ENCODE data around the gene EYA2.
"Not testable (repeated sequence)": the region's sequence is repeated elsewhere in the genome, so short reads cannot be mapped to it uniquely, and the experiment has no call there.

The EYA2 gene

GRCh38 chr20:46955601-46956556 lies 61.2 kb downstream of the EYA2 start:
- Histone ChIP-seq H3K27ac (ENCODE audit: low read depth, low read length) (no peak overlapping the region), H3K9me3 (ENCODE audit: control insufficient read depth, insufficient read depth, low read length) (no peaks in the 10 kb centered on the region), H3K4me3 (ENCODE audit: low read depth, low read length) (no peak overlapping the region), H3K9ac (ENCODE audit: low read depth, low read length) (no peak overlapping the region), H3K4me1 (ENCODE audit: control insufficient read depth, insufficient read depth, low read length) (0 out of 2 replicates have a peak, but pooled peaks cover 5% of the 10 kb centered on the region), H3K36me3 (ENCODE audit: control insufficient read depth, insufficient read depth, low read length) (no peaks in the 10 kb centered on the region), H3K27me3 (ENCODE audit: control insufficient read depth, insufficient read depth, low read length) (no peaks in the 10 kb centered on the region)

GRCh38 chr20:46959081-46959692 lies 64.5 kb downstream of the EYA2 start:
- H3K27ac ChIP-seq (ENCODE audit: low read depth, low read length), result no peak overlapping the region
- H3K4me3 ChIP-seq (ENCODE audit: low read depth, low read length), result no peak overlapping the region
- H3K27me3 ChIP-seq (ENCODE audit: control insufficient read depth, insufficient read depth, low read length), result no peaks in the 10 kb centered on the region
- no peaks in the 10 kb centered on the region for H3K9me3 ChIP-seq (ENCODE audit: control insufficient read depth, insufficient read depth, low read length)
- H3K4me1 ChIP-seq (ENCODE audit: control insufficient read depth, insufficient read depth, low read length), result no peaks in the 10 kb centered on the region
- H3K9ac ChIP-seq (ENCODE audit: low read depth, low read length), result no peak overlapping the region
- no peaks in the 10 kb centered on the region for H3K36me3 ChIP-seq (ENCODE audit: control insufficient read depth, insufficient read depth, low read length)

- no peak overlapping the region for H3K4me3 ChIP-seq (ENCODE audit: low read depth, low read length)
- H3K9ac ChIP-seq (ENCODE audit: low read depth, low read length), result no peak overlapping the region
- H3K9me3 ChIP-seq (ENCODE audit: control insufficient read depth, insufficient read depth, low read length), result no peaks in the 10 kb centered on the region
- H3K4me1 ChIP-seq (ENCODE audit: control insufficient read depth, insufficient read depth, low read length), result no peaks in the 10 kb centered on the region
- no peaks in the 10 kb centered on the region for H3K27me3 ChIP-seq (ENCODE audit: control insufficient read depth, insufficient read depth, low read length)
- H3K36me3 ChIP-seq (ENCODE audit: control insufficient read depth, insufficient read depth, low read length), result no peaks in the 10 kb centered on the region
- H3K27ac ChIP-seq (ENCODE audit: low read depth, low read length), result no peak overlapping the region
Observed at GRCh38 chr20:46959821-46960220, 65.2 kb downstream of the EYA2 start.

- H3K27ac ChIP-seq (ENCODE audit: low read depth, low read length), result no peak overlapping the region
- no peaks in the 10 kb centered on the region for H3K4me1 ChIP-seq (ENCODE audit: control insufficient read depth, insufficient read depth, low read length)
- H3K9me3 ChIP-seq (ENCODE audit: control insufficient read depth, insufficient read depth, low read length), result no peaks in the 10 kb centered on the region
- H3K4me3 ChIP-seq (ENCODE audit: low read depth, low read length), result no peak overlapping the region
- no peaks in the 10 kb centered on the region for H3K27me3 ChIP-seq (ENCODE audit: control insufficient read depth, insufficient read depth, low read length)
- H3K9ac ChIP-seq (ENCODE audit: low read depth, low read length), result no peak overlapping the region
- H3K36me3 ChIP-seq (ENCODE audit: control insufficient read depth, insufficient read depth, low read length), result no peaks in the 10 kb centered on the region
Observed at GRCh38 chr20:46960536-46960935, 65.9 kb downstream of the EYA2 start.

GRCh38 chr20:46961968-46962367 lies 67.3 kb downstream of the EYA2 start:
- H3K27ac ChIP-seq (ENCODE audit: low read depth, low read length); H3K4me3 ChIP-seq (ENCODE audit: low read depth, low read length); H3K9ac ChIP-seq (ENCODE audit: low read depth, low read length); H3K36me3 ChIP-seq (ENCODE audit: control insufficient read depth, insufficient read depth, low read length); H3K27me3 ChIP-seq (ENCODE audit: control insufficient read depth, insufficient read depth, low read length); H3K9me3 ChIP-seq (ENCODE audit: control insufficient read depth, insufficient read depth, low read length); H3K4me1 ChIP-seq (ENCODE audit: control insufficient read depth, insufficient read depth, low read length): not testable (repeated sequence)

GRCh38 chr20:46962452-46963195 lies 68.0 kb downstream of the EYA2 start:
- H3K4me1 ChIP-seq (ENCODE audit: control insufficient read depth, insufficient read depth, low read length), result no peaks in the 10 kb centered on the region
- H3K4me3 ChIP-seq (ENCODE audit: low read depth, low read length), result no peak overlapping the region
- no peaks in the 10 kb centered on the region for H3K36me3 ChIP-seq (ENCODE audit: control insufficient read depth, insufficient read depth, low read length)
- H3K27me3 ChIP-seq (ENCODE audit: control insufficient read depth, insufficient read depth, low read length), result no peaks in the 10 kb centered on the region
- H3K9me3 ChIP-seq (ENCODE audit: control insufficient read depth, insufficient read depth, low read length), result no peaks in the 10 kb centered on the region
- no peak overlapping the region for H3K9ac ChIP-seq (ENCODE audit: low read depth, low read length)
- no peak overlapping the region for H3K27ac ChIP-seq (ENCODE audit: low read depth, low read length)

GRCh38 chr20:46963196-46963529 lies 68.5 kb downstream of the EYA2 start:
- Histone ChIP-seq H3K4me1 (ENCODE audit: control insufficient read depth, insufficient read depth, low read length) (no peaks in the 10 kb centered on the region), H3K27ac (ENCODE audit: low read depth, low read length) (no peak overlapping the region), H3K9ac (ENCODE audit: low read depth, low read length) (no peak overlapping the region), H3K9me3 (ENCODE audit: control insufficient read depth, insufficient read depth, low read length) (no peaks in the 10 kb centered on the region), H3K27me3 (ENCODE audit: control insufficient read depth, insufficient read depth, low read length) (no peaks in the 10 kb centered on the region), H3K36me3 (ENCODE audit: control insufficient read depth, insufficient read depth, low read length) (no peaks in the 10 kb centered on the region), H3K4me3 (ENCODE audit: low read depth, low read length) (no peak overlapping the region)

GRCh38 chr20:46963758-46964617 lies 69.3 kb downstream of the EYA2 start:
- Histone ChIP-seq H3K4me1 (ENCODE audit: control insufficient read depth, insufficient read depth, low read length) (no peaks in the 10 kb centered on the region), H3K36me3 (ENCODE audit: control insufficient read depth, insufficient read depth, low read length) (no peaks in the 10 kb centered on the region), H3K9me3 (ENCODE audit: control insufficient read depth, insufficient read depth, low read length) (no peaks in the 10 kb centered on the region), H3K4me3 (ENCODE audit: low read depth, low read length) (no peak overlapping the region), H3K27ac (ENCODE audit: low read depth, low read length) (no peak overlapping the region), H3K9ac (ENCODE audit: low read depth, low read length) (no peak overlapping the region), H3K27me3 (ENCODE audit: control insufficient read depth, insufficient read depth, low read length) (no peaks in the 10 kb centered on the region)

- H3K27ac ChIP-seq (ENCODE audit: low read depth, low read length), result no peak overlapping the region
- no peaks in the 10 kb centered on the region for H3K27me3 ChIP-seq (ENCODE audit: control insufficient read depth, insufficient read depth, low read length)
- H3K9me3 ChIP-seq (ENCODE audit: control insufficient read depth, insufficient read depth, low read length), result no peaks in the 10 kb centered on the region
- H3K4me1 ChIP-seq (ENCODE audit: control insufficient read depth, insufficient read depth, low read length), result no peaks in the 10 kb centered on the region
- H3K9ac ChIP-seq (ENCODE audit: low read depth, low read length), result no peak overlapping the region
- H3K36me3 ChIP-seq (ENCODE audit: control insufficient read depth, insufficient read depth, low read length), result no peaks in the 10 kb centered on the region
- no peak overlapping the region for H3K4me3 ChIP-seq (ENCODE audit: low read depth, low read length)
Observed at GRCh38 chr20:46964618-46965455, 70.2 kb downstream of the EYA2 start.

- H3K36me3 ChIP-seq (ENCODE audit: control insufficient read depth, insufficient read depth, low read length), result no peaks in the 10 kb centered on the region
- no peak overlapping the region for H3K9ac ChIP-seq (ENCODE audit: low read depth, low read length)
- H3K27me3 ChIP-seq (ENCODE audit: control insufficient read depth, insufficient read depth, low read length), result no peaks in the 10 kb centered on the region
- no peak overlapping the region for H3K27ac ChIP-seq (ENCODE audit: low read depth, low read length)
- H3K4me3 ChIP-seq (ENCODE audit: low read depth, low read length), result no peak overlapping the region
- no peaks in the 10 kb centered on the region for H3K9me3 ChIP-seq (ENCODE audit: control insufficient read depth, insufficient read depth, low read length)
- no peaks in the 10 kb centered on the region for H3K4me1 ChIP-seq (ENCODE audit: control insufficient read depth, insufficient read depth, low read length)
Observed at GRCh38 chr20:46965477-46965876, 70.8 kb downstream of the EYA2 start.

All from HUES48 (cell line).